ENCODE results near the gene HAUS5. TPM values are rescaled to one million over a fixed set of nuclear protein-coding genes. Genes with fewer than 3 reads are reported as not detected.

Gene HAUS5
- total RNA-seq, 1 donor from 2014 or later = 19.2 TPM

- no peak for DNase-seq (ENCODE audit: low spot score)
Measured at GRCh38 chr19:35608251-35608650, 4.3 kb upstream of the HAUS5 start.

DNA sequence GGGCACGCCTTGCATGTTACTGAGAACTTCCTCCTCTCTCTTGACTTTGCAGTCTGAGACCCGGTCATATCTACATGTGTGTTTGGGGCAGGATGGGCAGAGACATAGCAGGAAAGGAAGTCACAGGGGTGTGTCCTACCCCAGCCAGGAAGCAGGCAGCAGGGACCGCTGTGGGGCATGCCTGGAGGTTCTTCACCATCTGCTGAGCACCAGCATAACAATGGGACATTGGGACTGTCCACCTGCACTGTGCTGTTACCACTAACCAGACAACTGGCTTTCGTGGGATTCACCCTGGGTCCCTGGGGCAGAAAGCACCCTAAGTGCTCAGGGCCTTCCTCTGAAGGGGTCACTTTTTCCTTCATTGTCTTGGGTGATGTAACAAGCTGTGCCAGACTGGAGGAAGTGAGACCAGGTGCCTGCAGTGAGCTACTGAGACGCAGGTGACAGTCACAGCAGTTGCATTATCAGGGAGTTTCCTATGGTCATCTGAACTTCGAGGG lies 2.6 kb upstream of the HAUS5 start:
- DNase-seq (ENCODE audit: low spot score) = no peak

- DNase-seq (ENCODE audit: low spot score) = no peak
Measured at GRCh38 chr19:35612224-35612558, 344 bp upstream of the HAUS5 start.

DNA sequence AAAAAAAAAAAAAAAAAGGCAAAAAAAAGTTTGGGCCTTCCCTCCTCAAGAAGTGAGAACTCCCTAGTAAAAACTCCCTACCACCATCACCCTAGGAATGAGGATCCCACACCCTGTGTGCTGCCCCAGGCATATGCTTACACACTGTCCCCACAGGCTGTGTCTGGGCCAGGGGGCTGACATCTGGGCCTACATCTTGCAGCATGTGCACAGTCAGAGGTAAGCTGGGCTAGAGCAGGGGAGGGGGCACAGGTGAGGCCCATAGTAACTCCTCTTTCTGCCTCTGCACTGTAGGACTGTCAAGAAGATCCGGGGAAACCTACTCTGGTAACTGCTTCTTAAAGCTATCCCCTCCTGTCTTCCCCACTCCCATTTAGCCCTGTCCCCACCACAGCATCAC lies 1.0 kb downstream of the HAUS5 start:
- DNase-seq (ENCODE audit: low spot score) = no peak

DNA sequence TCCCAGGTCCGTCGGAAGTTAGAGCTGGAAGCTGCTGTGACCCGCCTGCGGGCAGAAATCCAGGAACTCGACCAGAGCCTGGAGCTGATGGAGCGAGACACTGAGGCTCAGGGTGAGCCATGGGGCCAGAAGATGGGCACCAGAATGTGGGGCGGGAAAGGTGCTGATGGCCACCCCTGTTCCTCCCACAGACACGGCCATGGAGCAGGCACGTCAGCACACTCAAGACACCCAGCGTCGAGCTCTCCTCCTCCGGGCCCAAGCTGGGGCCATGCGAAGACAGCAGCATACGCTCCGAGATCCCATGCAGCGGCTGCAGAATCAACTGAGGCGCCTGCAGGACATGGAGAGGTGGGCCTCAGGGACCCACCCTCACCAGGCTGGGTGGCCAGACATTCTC lies 2.5 kb downstream of the HAUS5 start:
- DNase-seq (ENCODE audit: low spot score) = no peak

DNA sequence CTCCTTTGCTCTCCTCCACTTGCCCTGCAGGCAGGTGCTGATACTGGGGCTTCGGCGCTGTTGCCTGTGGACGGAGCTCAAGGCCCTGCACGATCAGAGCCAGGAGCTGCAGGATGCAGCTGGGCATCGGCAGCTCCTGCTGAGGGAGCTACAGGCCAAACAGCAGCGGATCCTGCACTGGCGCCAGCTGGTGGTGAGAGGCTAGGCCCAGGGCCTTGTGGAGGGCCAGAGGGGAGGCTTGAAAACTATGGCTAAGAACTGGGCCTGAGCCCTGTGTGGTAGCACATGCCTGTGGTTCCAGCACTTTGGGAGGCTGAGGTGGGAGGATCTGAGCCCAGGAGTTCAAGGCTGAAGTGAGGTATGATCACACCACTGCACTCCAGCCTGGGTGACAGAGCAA lies 6.3 kb downstream of the HAUS5 start:
- DNase-seq (ENCODE audit: low spot score) = no peak

GRCh38 chr19:35619290-35619923 lies 6.9 kb downstream of the HAUS5 start:
- DNase-seq (ENCODE audit: low spot score) = no peak

DNA sequence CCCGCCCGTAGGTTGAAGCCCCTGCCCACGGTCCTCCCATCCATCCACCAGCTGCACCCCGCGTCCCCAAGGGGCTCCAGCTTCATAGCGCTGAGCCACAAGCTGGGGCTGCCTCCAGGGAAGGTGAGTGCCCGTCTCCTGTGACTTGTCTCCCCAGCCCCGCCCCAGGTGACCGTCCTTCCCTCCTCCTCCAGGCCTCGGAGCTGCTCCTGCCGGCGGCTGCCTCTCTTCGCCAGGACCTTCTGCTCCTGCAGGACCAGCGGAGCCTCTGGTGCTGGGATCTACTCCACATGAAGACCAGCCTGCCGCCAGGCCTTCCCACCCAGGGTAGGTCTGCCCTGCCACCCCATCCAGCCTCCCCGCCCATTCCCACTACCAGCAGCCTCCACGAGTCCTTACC lies 7.5 kb downstream of the HAUS5 start:
- no peak for DNase-seq (ENCODE audit: low spot score)

GRCh38 chr19:35621708-35622107 lies 9.2 kb downstream of the HAUS5 start:
- DNase-seq (ENCODE audit: low spot score) = no peak

DNA sequence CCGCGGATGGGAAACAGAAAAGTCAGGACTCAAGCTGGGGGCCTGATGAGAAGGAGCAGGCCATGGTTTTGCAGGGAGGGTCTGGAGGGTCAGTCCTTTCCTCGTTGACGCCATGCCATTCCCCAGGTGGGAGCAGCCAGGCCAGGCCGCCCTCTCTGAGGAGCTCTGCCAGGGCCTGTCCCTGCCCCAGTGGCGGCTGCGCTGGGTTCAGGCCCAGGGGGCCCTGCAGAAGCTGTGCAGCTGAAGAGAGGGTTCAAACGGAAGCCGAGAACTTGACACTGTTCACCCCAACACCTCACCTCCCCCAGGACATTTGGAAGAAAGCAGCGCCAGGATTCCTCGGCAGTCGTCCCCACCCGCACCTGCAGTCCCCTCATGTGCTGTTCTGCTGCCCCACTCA lies 10.2 kb downstream of the HAUS5 start:
- DNase-seq (ENCODE audit: low spot score) = no peak

DNA sequence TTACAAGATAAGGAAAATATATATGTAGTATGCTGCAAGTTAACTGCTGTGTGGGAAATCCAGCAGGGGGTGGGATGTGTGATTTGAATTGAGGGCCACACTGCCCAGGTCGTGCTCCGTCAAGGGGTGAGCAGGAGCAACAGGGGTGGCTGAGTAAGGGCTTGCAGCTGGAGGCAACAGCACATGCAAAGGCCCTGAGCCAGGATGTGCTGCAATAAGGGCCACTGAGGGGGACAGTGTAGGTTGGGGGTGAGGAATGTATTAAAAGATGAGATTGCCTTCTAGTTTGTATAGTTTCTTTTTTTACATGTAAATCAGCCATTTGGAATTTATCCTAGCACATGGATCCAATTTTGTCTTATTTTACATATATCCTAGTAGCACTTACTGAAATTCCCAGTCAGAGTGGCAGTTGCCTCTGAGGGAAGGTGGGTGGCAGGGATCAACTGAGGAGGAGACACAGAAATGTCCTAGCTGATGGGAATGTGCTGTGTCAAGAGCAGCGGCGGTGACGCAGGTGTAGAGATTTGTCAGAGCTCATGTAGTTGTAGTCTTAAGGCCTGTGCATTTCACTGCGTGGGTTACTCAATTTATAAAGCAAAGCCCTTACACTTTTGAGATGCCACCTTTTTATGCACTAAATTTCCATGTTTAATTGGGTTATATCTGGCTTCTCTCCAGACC lies 10.9 kb downstream of the HAUS5 start:
- no peak for DNase-seq (ENCODE audit: low spot score)

DNA sequence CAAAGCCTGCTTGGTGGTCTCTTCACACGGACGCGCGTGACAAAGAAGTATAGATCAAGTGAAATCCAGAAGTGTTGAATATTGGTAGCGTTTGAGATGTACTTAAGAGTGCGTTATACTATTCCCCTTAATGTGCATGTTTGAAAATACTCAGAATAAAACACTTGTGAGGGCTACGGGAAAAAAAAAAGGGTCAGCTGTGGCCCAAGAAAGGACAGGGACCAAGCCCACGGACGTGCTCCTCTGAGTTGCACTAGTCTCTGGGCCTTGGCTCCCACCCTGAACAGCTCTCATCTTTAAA lies 15.7 kb downstream of the HAUS5 start:
- DNase-seq (ENCODE audit: low spot score) = no peak

- DNase-seq (ENCODE audit: low spot score) = peak; percentile 98
Measured at GRCh38 chr19:35628565-35629331, 16.2 kb downstream of the HAUS5 start, which contains the start of gene RBM42. TSS of gene RBM42 (plus strand) at chr19:35629036. CDS start at chr19:35629154, 118 bp downstream.

DNA sequence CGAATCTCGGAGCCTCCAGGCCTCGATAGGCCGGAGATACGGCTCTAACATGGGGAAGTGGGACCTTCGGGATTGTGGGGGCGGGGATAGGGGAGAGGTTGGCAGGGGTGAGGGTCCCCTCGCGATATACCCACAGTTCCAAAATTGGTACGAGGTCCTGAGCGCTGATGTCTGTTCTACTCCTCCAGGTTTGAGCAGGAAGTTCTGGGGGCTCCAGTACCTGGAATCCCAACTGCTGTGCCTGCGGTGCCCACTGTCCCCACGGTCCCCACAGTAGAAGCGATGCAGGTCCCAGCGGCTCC lies 16.7 kb downstream of the HAUS5 start:
- DNase-seq (ENCODE audit: low spot score) = no peak

GRCh38 chr19:35633727-35634440 lies 21.3 kb downstream of the HAUS5 start:
- DNase-seq (ENCODE audit: low spot score) = no peak

DNA sequence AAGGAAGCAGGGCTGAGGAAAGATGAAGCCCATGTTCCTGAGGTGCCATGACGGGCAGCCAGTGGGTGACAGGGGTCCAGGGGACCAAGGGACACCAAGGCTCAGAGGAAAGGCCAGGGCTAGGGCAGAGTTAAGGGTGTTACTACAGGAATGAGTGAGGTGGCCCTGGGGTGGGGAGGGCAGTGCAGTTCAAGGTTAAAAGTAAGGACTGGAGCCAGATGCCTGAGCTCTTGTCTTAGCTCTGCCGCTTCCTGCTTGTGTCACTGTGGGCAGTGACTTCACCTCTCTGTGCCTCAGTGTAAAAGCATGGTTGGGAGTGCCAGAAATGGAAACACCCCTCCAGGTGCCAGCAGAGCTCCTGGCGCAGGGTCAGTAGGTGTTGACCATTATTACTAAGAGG lies 24.1 kb downstream of the HAUS5 start:
- no peak for DNase-seq (ENCODE audit: low spot score)

- no peak for DNase-seq (ENCODE audit: low spot score)
Measured at GRCh38 chr19:35637165-35637564, 24.6 kb downstream of the HAUS5 start.

DNA sequence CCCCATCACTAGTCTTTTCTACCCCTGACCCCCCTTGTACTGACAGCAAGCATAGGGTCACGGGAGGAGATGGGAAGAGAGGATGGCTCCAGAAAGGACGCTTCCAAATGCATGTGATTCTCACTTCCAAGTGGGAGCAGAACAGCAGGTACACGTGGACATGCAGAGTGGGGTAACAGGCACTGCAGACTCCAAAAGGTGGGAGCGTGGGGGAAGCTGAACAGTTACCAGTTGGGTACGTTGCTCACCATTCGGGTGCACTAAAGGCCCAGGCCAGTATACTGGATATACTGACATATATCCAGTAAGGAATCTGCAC lies 26.7 kb downstream of the HAUS5 start:
- no peak for DNase-seq (ENCODE audit: low spot score)

DNA sequence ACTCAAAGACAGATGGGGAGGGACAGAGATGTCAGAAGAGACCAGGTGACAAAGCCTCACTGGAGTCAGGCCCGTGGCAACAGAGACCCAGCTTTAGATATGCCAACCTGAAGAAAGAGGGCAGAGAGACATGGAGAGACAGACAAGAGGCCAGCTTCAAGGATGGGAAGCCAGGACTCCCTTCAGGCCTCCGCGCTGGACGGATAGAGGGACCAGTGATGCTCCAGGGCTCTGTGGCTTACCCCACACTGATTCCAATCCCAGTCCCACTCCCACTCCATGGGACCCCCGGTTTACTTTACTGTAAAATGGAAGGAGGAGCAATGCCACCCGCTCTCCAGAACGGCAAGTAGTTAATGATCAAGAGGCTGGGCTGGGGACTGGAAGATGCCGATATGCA lies 27.3 kb downstream of the HAUS5 start:
- DNase-seq (ENCODE audit: low spot score) = no peak

GRCh38 chr19:35641515-35642151 lies 29.1 kb downstream of the HAUS5 start, which contains the start of gene ETV2:
TSS of gene ETV2 (plus strand) at chr19:35641745. CDS start at chr19:35642461, 716 bp downstream.
- DNase-seq (ENCODE audit: low spot score) = no peak

- no peak for DNase-seq (ENCODE audit: low spot score)
Measured at GRCh38 chr19:35642312-35642711, 29.8 kb downstream of the HAUS5 start.

DNA sequence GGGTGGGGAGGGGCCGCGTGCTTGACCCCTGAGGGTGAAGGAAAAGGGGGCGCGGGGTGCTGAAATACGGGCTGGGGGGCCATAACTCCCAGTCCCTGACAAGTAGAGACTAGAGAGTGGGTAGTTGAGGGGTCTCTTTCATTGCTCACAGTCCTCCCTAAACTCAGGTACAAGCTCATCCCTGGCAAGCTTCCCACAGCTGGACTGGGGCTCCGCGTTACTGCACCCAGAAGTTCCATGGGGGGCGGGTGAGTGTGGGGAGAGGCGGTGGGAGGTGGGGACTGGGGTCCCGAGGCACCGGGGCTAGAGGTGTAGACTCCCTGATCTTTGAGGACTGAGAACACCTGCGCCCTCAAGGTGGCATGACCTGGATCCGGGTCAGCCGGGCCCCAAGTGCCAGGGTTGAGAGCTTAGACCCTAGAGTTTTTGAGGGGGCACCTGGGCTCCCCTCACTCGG lies 30.3 kb downstream of the HAUS5 start:
- peak; percentile 54 for DNase-seq (ENCODE audit: low spot score)
